ENCODE results near the gene SYT8.

- no peak for TF ChIP-seq CTCF (IDR thresholded peaks at IDR 0.05)
- no peak for TF ChIP-seq POLR2A (IDR thresholded peaks at IDR 0.05)
Observed at GRCh38 chr11:1848640-1849430, 14.0 kb downstream of the SYT8 start.

All from right lobe of liver (tissue), 4 donors.